Neural progenitor cell (in vitro differentiated cells): Measurements from ENCODE around the gene OR5AS1. TPM values are rescaled to one million over a fixed set of nuclear protein-coding genes. Genes with fewer than 3 reads are reported as not detected.

Source experiments
- DNase-seq: peaks from one replicate; pipeline ENCODE4 v3.0.0-alpha.2; 2016; ENCODE audit warnings: low spot score
- H2AFZ ChIP-seq: fragments of 200-600 bp; sonication (generic); replicated peaks from 2 replicates; pipeline ENCODE4 v1.6.1; 2016; ENCODE audit warnings: antibody characterized with exemption
- H3F3A ChIP-seq: fragments of 200-600 bp; sonication (generic); 2 replicates; pipeline ENCODE4 v1.6.1; 2016; ENCODE audit warnings: antibody characterized with exemption, low read depth
- H3K27ac ChIP-seq: fragments of 200-600 bp; sonication (generic); 2 replicates; pipeline ENCODE4 v1.5.1; 2016; ENCODE audit warnings: mild to moderate bottlenecking
- H3K27me3 ChIP-seq: fragments of 200-600 bp; sonication (generic); 2 replicates; pipeline ENCODE4 v1.6.1; 2016; ENCODE audit warnings: mild to moderate bottlenecking, moderate library complexity
- H3K36me3 ChIP-seq: fragments of 200-600 bp; sonication (generic); 2 replicates; pipeline ENCODE4 v1.5.1; 2016
- H3K4me1 ChIP-seq: fragments of 200-600 bp; sonication (generic); 2 replicates; pipeline ENCODE4 v1.6.1; 2016; ENCODE audit warnings: mixed run types
- H3K4me2 ChIP-seq: fragments of 200-600 bp; sonication (generic); 2 replicates; pipeline ENCODE4 v1.6.1; 2016
- H3K4me3 ChIP-seq: fragments of 200-600 bp; sonication (generic); 2 replicates; pipeline ENCODE4 v1.5.1; 2016
- H3K79me2 ChIP-seq: fragments of 200-600 bp; sonication (generic); 2 replicates; pipeline ENCODE4 v1.6.1; 2016; ENCODE audit warnings: low read depth
- H3K9ac ChIP-seq: fragments of 200-600 bp; sonication (generic); 2 replicates; pipeline ENCODE4 v1.6.1; 2016
- H3K9me3 ChIP-seq: fragments of 200-600 bp; sonication (generic); 2 replicates; pipeline ENCODE4 v1.5.1; 2016; ENCODE audit warnings: low read depth
- H4K20me1 ChIP-seq: fragments of 200-600 bp; sonication (generic); 2 replicates; pipeline ENCODE4 v1.6.1; 2016; ENCODE audit warnings: low read depth
- H3K27ac Mint-ChIP-seq: 3 replicates; pipeline ENCODE4 v1.8.0; 2021; ENCODE audit warnings: mixed read lengths
- H3K27me3 Mint-ChIP-seq: 2 replicates; pipeline ENCODE4 v1.8.0; 2022; ENCODE audit warnings: low read depth, mild to moderate bottlenecking, inconsistent platforms, moderate library complexity, mixed read lengths; ENCODE audit not compliant: insufficient read depth
- H3K36me3 Mint-ChIP-seq: 3 replicates; pipeline ENCODE4 v1.8.0; 2021; ENCODE audit warnings: mixed read lengths
- H3K4me1 Mint-ChIP-seq: 3 replicates; pipeline ENCODE4 v1.8.0; 2021; ENCODE audit warnings: mixed read lengths
- H3K4me3 Mint-ChIP-seq: 3 replicates; pipeline ENCODE4 v1.8.0; 2021; ENCODE audit warnings: mild to moderate bottlenecking, moderate library complexity, mixed read lengths
- H3K9me3 Mint-ChIP-seq: 3 replicates; pipeline ENCODE4 v1.8.0; 2020; ENCODE audit warnings: mixed read lengths
- CTCF ChIP-seq: fragments of 200-600 bp; sonication (generic); IDR thresholded peaks from 2 replicates; pipeline ENCODE4 v1.5.1; 2017; ENCODE audit warnings: antibody characterized with exemption, mild to moderate bottlenecking
- EZH2 ChIP-seq: fragments of 200-600 bp; sonication (generic); IDR thresholded peaks from 2 replicates; pipeline ENCODE4 v1.6.1; 2017; ENCODE audit warnings: antibody characterized with exemption, mild to moderate bottlenecking, moderate library complexity
- EZH2phosphoT487 ChIP-seq: fragments of 200-600 bp; sonication (generic); IDR thresholded peaks from 2 replicates; pipeline ENCODE4 v1.6.1; 2017; ENCODE audit warnings: antibody characterized with exemption
- total RNA-seq: library from RNA; depleted of rRNA; stranded (reverse); fragments of >200 nt; gene quantifications from 2 replicates; pipeline ENCODE4 v1.2.3, GENCODE V29; 2015; ENCODE audit warnings: low replicate concordance

Gene OR5AS1
- not detected in 2 replicates for total RNA-seq

- Mint-ChIP-seq H3K4me3 (no peak within 1 kb of the TSS), H3K9me3 (no peaks in the 10 kb centered on the region), H3K27me3 (no peaks in the 10 kb centered on the region), H3K36me3 (no peaks in the 10 kb centered on the region), H3K4me1 (no peaks in the 10 kb centered on the region), H3K27ac (no peak within 1 kb of the TSS)
- Histone ChIP-seq H3K4me1 (no peaks in the 10 kb centered on the region), H3K4me2 (no peak within 1 kb of the TSS), H3K9me3 (no peaks in the 10 kb centered on the region), H3K27me3 (no peaks in the 10 kb centered on the region), H3K36me3 (no peaks in the 10 kb centered on the region), H3K79me2 (no peaks in the 10 kb centered on the region), H4K20me1 (no peaks in the 10 kb centered on the region), H3F3A (no peaks in the 10 kb centered on the region), H3K9ac (no peak within 1 kb of the TSS), H3K27ac (no peak within 1 kb of the TSS), H2AFZ (no peak within 1 kb of the TSS), H3K4me3 (no peak within 1 kb of the TSS)
- DNase-seq, result no peak
- no peak for TF ChIP-seq EZH2
- no peak for TF ChIP-seq CTCF
- no peak for TF ChIP-seq EZH2phosphoT487
Observed at GRCh38 chr11:56027354-56027753, at the start of gene OR5AS1. Gene OR5AS1 (plus strand): TSS chr11:56027654. CDS start chr11:56030419, 2,765 bp downstream.

GRCh38 chr11:55994525-55994924 is 32.9 kb upstream of the OR5AS1 start, which contains the start of gene OR5F1:
Gene OR5F1 (minus strand): TSS chr11:55994625. CDS start chr11:55994625, 0 bp downstream.
- no peaks in the 10 kb centered on the region for H3K9me3 Mint-ChIP-seq

GRCh38 chr11:56010716-56011115 is 16.7 kb upstream of the OR5AS1 start:
- Mint-ChIP-seq H3K4me1 (no peaks in the 10 kb centered on the region), H3K27ac (no peak overlapping the region), H3K27me3 (no peaks in the 10 kb centered on the region), H3K9me3 (no peaks in the 10 kb centered on the region), H3K36me3 (no peaks in the 10 kb centered on the region), H3K4me3 (no peak overlapping the region)
- no peak overlapping the region for H3K9ac ChIP-seq
- H4K20me1 ChIP-seq, result no peaks in the 10 kb centered on the region
- no peaks in the 10 kb centered on the region for H3K79me2 ChIP-seq
- no peaks in the 10 kb centered on the region for H3K9me3 ChIP-seq
- no peak for TF ChIP-seq EZH2
- no peaks in the 10 kb centered on the region for H3K27me3 ChIP-seq
- H3K4me3 ChIP-seq, result no peak overlapping the region
- H3K27ac ChIP-seq, result no peak overlapping the region
- H3K4me1 ChIP-seq, result no peaks in the 10 kb centered on the region
- no peaks in the 10 kb centered on the region for H3K36me3 ChIP-seq
- no peak overlapping the region for H2AFZ ChIP-seq
- H3K4me2 ChIP-seq, result no peak overlapping the region
- no peak for DNase-seq
- no peaks in the 10 kb centered on the region for H3F3A ChIP-seq

More at GRCh38 chr11:55994525-55994924, 32.9 kb upstream of the OR5AS1 start, which contains the start of gene OR5F1:
- Histone ChIP-seq H3F3A (no peaks in the 10 kb centered on the region), H4K20me1 (no peaks in the 10 kb centered on the region), H3K4me2 (no peak within 1 kb of the TSS), H3K79me2 (no peaks in the 10 kb centered on the region), H3K36me3 (no peaks in the 10 kb centered on the region), H3K4me3 (no peak within 1 kb of the TSS), H2AFZ (no peak within 1 kb of the TSS), H3K4me1 (no peaks in the 10 kb centered on the region), H3K9ac (no peak within 1 kb of the TSS), H3K9me3 (no peaks in the 10 kb centered on the region), H3K27me3 (no peaks in the 10 kb centered on the region), H3K27ac (no peak within 1 kb of the TSS)
- Mint-ChIP-seq H3K27ac (no peak within 1 kb of the TSS), H3K4me3 (no peak within 1 kb of the TSS), H3K4me1 (no peaks in the 10 kb centered on the region), H3K36me3 (no peaks in the 10 kb centered on the region), H3K27me3 (no peaks in the 10 kb centered on the region)
- no peak for TF ChIP-seq CTCF
- no peak for TF ChIP-seq EZH2phosphoT487
- no peak for TF ChIP-seq EZH2
- DNase-seq, result no peak

- Histone ChIP-seq H3K27me3 (no peaks in the 10 kb centered on the region), H3K79me2 (no peaks in the 10 kb centered on the region), H4K20me1 (no peaks in the 10 kb centered on the region), H3K36me3 (no peaks in the 10 kb centered on the region), H3K9ac (no peak overlapping the region), H3K9me3 (no peaks in the 10 kb centered on the region), H3F3A (no peaks in the 10 kb centered on the region), H3K27ac (no peak overlapping the region), H3K4me1 (no peaks in the 10 kb centered on the region), H3K4me2 (no peak overlapping the region), H2AFZ (no peak overlapping the region), H3K4me3 (no peak overlapping the region)
- no peak for DNase-seq
- no peaks in the 10 kb centered on the region for H3K27me3 Mint-ChIP-seq
- no peak overlapping the region for H3K4me3 Mint-ChIP-seq
- no peak for TF ChIP-seq EZH2phosphoT487
- no peak for TF ChIP-seq EZH2
- no peak for TF ChIP-seq CTCF
- no peaks in the 10 kb centered on the region for H3K4me1 Mint-ChIP-seq
- no peaks in the 10 kb centered on the region for H3K36me3 Mint-ChIP-seq
- no peak overlapping the region for H3K27ac Mint-ChIP-seq
- no peaks in the 10 kb centered on the region for H3K9me3 Mint-ChIP-seq
Observed at GRCh38 chr11:56013805-56014204, 13.6 kb upstream of the OR5AS1 start.
